ENCODE data around the gene CAPN2. TPM values are rescaled to one million over a fixed set of nuclear protein-coding genes. Genes with fewer than 3 reads are reported as not detected.

CAPN2 gene
- total RNA-seq, 1 donor from 2014 or later = 258 TPM

GRCh38 chr1:223723351-223723904 lies 11.1 kb downstream of the CAPN2 start:
- peaks cover 5% of the 10 kb centered on the region for H3K36me3 ChIP-seq (ENCODE audit: control insufficient read depth, insufficient read depth, low read length)
- no peak for DNase-seq (ENCODE audit: low read depth)
- no peak for TF ChIP-seq CTCF (IDR thresholded peaks at IDR 0.05; ENCODE audit: insufficient read depth, low read length, poor library complexity, severe bottlenecking)
- H3K4me3 ChIP-seq (ENCODE audit: low read depth, low read length) = no peak overlapping the region
- no peaks in the 10 kb centered on the region for H3K27me3 ChIP-seq (ENCODE audit: control insufficient read depth, insufficient read depth, low read length)

GRCh38 chr1:223724376-223724775 lies 12.0 kb downstream of the CAPN2 start:
- no peaks in the 10 kb centered on the region for H3K27me3 ChIP-seq (ENCODE audit: control insufficient read depth, insufficient read depth, low read length)
- no peak overlapping the region for H3K4me3 ChIP-seq (ENCODE audit: low read depth, low read length)
- no peak for DNase-seq (ENCODE audit: low read depth)
- peaks cover 7% of the 10 kb centered on the region for H3K36me3 ChIP-seq (ENCODE audit: control insufficient read depth, insufficient read depth, low read length)
- TF ChIP-seq CTCF (IDR thresholded peaks at IDR 0.05; ENCODE audit: insufficient read depth, low read length, poor library complexity, severe bottlenecking) = no peak

GRCh38 chr1:223725578-223725977 lies 13.2 kb downstream of the CAPN2 start:
- no peak overlapping the region for H3K4me3 ChIP-seq (ENCODE audit: low read depth, low read length)
- TF ChIP-seq CTCF (IDR thresholded peaks at IDR 0.05; ENCODE audit: insufficient read depth, low read length, poor library complexity, severe bottlenecking) = no peak
- DNase-seq (ENCODE audit: low read depth) = no peak
- peaks cover 7% of the 10 kb centered on the region for H3K36me3 ChIP-seq (ENCODE audit: control insufficient read depth, insufficient read depth, low read length)
- H3K27me3 ChIP-seq (ENCODE audit: control insufficient read depth, insufficient read depth, low read length) = no peaks in the 10 kb centered on the region

- Histone ChIP-seq H3K36me3 (ENCODE audit: control insufficient read depth, insufficient read depth, low read length) (peaks cover 5% of the 10 kb centered on the region), H3K27me3 (ENCODE audit: control insufficient read depth, insufficient read depth, low read length) (no peaks in the 10 kb centered on the region), H3K4me3 (ENCODE audit: low read depth, low read length) (no peak overlapping the region)
- TF ChIP-seq CTCF (IDR thresholded peaks at IDR 0.05; ENCODE audit: insufficient read depth, low read length, poor library complexity, severe bottlenecking) = no peak
- DNase-seq (ENCODE audit: low read depth) = no peak
These were observed 14.2 kb downstream of the CAPN2 start for GRCh38 chr1:223726380-223727001.

- no peak for TF ChIP-seq CTCF (IDR thresholded peaks at IDR 0.05; ENCODE audit: insufficient read depth, low read length, poor library complexity, severe bottlenecking)
- Histone ChIP-seq H3K36me3 (ENCODE audit: control insufficient read depth, insufficient read depth, low read length) (peaks cover 5% of the 10 kb centered on the region), H3K27me3 (ENCODE audit: control insufficient read depth, insufficient read depth, low read length) (no peaks in the 10 kb centered on the region), H3K4me3 (ENCODE audit: low read depth, low read length) (no peak overlapping the region)
- DNase-seq (ENCODE audit: low read depth) = no peak
These were observed 15.2 kb downstream of the CAPN2 start for GRCh38 chr1:223727541-223727940.

- no peak overlapping the region for H3K4me3 ChIP-seq (ENCODE audit: low read depth, low read length)
- DNase-seq (ENCODE audit: low read depth) = no peak
- H3K36me3 ChIP-seq (ENCODE audit: control insufficient read depth, insufficient read depth, low read length) = peaks cover 2% of the 10 kb centered on the region
- H3K27me3 ChIP-seq (ENCODE audit: control insufficient read depth, insufficient read depth, low read length) = no peaks in the 10 kb centered on the region
- TF ChIP-seq CTCF (IDR thresholded peaks at IDR 0.05; ENCODE audit: insufficient read depth, low read length, poor library complexity, severe bottlenecking) = no peak
These were observed 17.6 kb downstream of the CAPN2 start for GRCh38 chr1:223729906-223730305.

Data from kidney epithelial cell (primary cell).